Mammary epithelial cell (primary cell): ENCODE results near the gene KDM4B.

Experiments used
- EZH2 ChIP-seq: IDR thresholded peaks from 2 replicates; pipeline ENCODE4 v1.6.1; 2012; ENCODE audit warnings: low read length, inconsistent platforms, borderline replicate concordance
- TF ChIP-seq, protein P1 (sequence below), 2 donors: IDR thresholded peaks in 1 of 2; conservative IDR thresholded peaks in 1 of 2; 2 replicates each; pipeline ENCODE4 v1.5.1; 2011 to 2012; ENCODE audit warnings: inconsistent platforms in 2 of 2, low read length in 2 of 2, mild to moderate bottlenecking in 2 of 2, control low read depth in 1 of 2, low read depth in 1 of 2; ENCODE audit not compliant: insufficient read depth in 1 of 2; ENCODE audit errors: extremely low read depth in 1 of 2

DNA sequence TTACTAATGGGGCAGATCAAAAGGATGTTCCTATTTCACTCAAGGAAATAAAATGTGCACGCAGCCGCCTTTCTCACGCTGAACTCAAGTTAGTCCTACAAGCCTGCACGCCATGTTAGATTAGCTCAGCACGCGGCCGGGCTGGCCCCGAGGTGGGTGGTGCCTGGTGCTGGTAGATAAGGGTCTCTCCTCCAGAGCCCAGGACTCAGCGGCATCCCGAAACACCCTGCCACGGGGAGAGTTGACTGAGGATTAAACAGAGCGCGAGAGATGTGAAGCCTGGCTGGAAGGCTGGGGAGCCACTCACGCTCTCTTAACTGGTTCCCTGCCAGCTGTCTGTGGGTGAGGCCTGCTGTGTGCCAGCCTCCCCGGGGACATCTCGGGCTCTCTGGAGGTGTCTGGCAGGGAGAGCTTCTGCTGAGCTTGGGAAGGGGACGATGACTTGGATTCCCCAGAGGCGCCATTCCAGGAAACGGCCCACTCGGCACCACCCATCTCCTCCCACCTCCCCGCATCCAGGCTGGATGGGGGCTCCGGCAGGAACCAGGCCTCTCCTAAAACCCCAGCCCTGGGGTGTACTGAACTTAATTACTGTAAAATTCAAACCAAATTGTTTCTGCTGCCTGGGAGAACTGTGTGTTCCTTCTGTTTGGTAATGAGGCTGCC, 122.2 kb downstream of the KDM4B start:
- TF ChIP-seq, protein P1, sequence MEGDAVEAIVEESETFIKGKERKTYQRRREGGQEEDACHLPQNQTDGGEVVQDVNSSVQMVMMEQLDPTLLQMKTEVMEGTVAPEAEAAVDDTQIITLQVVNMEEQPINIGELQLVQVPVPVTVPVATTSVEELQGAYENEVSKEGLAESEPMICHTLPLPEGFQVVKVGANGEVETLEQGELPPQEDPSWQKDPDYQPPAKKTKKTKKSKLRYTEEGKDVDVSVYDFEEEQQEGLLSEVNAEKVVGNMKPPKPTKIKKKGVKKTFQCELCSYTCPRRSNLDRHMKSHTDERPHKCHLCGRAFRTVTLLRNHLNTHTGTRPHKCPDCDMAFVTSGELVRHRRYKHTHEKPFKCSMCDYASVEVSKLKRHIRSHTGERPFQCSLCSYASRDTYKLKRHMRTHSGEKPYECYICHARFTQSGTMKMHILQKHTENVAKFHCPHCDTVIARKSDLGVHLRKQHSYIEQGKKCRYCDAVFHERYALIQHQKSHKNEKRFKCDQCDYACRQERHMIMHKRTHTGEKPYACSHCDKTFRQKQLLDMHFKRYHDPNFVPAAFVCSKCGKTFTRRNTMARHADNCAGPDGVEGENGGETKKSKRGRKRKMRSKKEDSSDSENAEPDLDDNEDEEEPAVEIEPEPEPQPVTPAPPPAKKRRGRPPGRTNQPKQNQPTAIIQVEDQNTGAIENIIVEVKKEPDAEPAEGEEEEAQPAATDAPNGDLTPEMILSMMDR (conservative IDR thresholded peaks at IDR 0.05 in 1 of 2, IDR thresholded peaks at IDR 0.05 in 1 of 2; ENCODE audit: extremely low read depth in 1 of 2, insufficient read depth in 1 of 2, low read depth in 1 of 2, low read length in 2 of 2), result no peak
- no peak for TF ChIP-seq EZH2
